HG03439 (cell line): ENCODE measurements around the gene AP5Z1.

ENCODE experiments used
- ATAC-seq: cut with Tn5 transposase; IDR thresholded peaks from one replicate; pipeline ENCODE4 v1.9.1; 2021; ENCODE audit warnings: mild to moderate bottlenecking, moderate library complexity; ENCODE audit not compliant: unreplicated experiment

The AP5Z1 gene

DNA sequence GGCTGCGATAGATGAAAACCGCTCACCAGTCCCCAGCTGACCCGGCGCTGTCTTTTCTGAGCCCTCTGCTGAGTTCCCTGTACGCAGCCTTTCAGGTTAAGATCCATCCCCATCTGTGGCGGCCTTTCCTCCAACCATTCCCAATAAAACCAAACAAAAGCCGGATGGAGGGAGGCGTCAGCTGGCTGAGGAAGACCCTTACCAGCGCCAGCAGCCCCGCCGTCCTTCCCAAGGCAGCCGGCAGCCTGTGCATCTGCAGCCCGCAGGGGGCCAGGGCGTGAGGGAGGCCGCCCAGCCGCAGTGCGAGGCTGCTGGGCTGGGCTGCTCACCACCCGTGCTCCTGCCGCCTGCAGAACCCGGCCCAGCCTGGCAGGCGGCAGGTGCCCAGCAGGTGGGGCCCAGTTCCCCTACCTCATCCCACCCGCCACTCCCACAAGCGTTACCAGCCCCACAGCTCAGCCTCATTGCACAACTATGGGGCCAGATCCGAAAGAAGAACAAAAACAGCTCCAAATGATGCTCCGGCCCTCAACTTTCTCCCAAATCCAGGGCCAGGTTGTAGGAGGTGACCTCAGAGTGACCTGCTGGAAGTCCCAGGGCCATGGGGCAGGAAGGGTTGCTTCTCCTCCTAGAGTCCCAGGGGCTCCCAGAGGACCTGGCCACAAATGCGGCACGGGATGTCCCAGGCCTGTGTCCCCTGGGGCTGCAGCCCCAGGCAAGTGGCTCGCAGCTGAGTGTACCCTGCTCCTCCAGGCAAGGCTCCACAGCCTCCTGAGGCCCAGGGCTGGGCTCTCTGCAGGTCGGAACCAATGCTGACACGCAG lies 62.6 kb downstream of the AP5Z1 start:
- ATAC-seq = no peak

DNA sequence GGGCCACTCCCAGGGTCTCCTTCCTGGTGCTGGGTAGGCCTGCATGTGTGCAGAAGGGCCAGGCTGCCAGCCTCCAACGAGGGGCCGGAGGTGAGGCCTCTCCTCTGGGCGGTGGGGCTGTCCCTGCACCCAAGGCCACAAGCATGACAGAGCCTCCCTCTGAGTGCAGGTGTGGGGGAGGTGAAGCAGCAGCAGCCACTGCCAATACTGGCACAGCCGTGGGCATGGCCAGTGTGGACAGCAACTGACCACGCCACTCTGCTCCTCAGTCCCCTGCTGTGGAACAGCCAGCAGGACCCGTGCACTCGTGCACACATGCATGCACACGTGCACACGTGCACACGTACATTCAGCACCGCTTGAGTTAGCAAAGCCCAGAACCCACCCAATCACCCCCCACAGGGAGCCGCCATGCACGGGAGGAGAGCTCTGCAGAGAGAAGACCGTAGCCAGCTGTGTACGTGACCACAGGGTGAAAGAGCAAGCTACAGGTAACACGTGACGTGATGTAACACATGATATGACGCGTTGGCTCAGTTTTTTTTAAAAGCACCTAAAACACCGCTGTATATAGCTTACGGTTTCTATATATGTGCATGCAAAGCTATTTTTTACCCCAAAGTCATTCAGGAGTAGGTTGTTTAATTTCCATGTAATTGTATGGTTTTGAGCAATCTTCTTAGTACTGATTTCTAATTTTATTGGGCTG lies 63.4 kb downstream of the AP5Z1 start:
- no peak for ATAC-seq

DNA sequence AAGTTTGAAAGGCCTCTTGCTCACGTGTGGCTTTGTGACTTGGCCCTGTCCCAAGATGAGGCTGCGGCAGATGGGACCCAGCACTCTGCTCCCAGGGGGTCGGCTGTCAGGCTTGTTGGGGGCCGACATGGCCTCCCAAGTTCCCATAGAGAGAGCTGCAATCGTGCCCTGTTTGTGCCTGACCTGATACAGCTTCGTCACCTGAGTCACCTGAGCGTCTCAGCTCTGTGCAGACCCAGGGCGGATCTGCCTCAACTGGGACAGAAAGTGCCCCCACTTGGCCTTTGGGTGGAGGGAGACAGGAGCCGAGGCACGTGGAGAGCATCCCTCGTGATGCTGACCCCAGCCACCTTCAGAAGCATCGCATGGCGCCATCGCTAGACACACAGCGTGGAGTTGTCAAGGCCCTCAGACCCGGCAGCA lies 64.7 kb downstream of the AP5Z1 start:
- ATAC-seq = no peak
